HS-27A (cell line): ENCODE data around the gene SHISA6.
"Not testable (repeated sequence)": the region's sequence is repeated elsewhere in the genome, so short reads cannot be mapped to it uniquely, and the experiment has no call there.

Experiments
- DNase-seq: peaks from one replicate; pipeline ENCODE4 v3.0.0-alpha.2; 2012; ENCODE audit warnings: low read depth, missing footprints

The SHISA6 gene

GRCh38 chr17:11267999-11268575, 27.1 kb downstream of the SHISA6 start:
- no peak for DNase-seq

- DNase-seq: no peak
Observed at GRCh38 chr17:11269210-11269609, 28.2 kb downstream of the SHISA6 start.

GRCh38 chr17:11272191-11272590, 31.2 kb downstream of the SHISA6 start:
- no peak for DNase-seq

GRCh38 chr17:11273596-11273995, 32.6 kb downstream of the SHISA6 start:
- no peak for DNase-seq

- no peak for DNase-seq
Observed at GRCh38 chr17:11274106-11274505, 33.1 kb downstream of the SHISA6 start.

- DNase-seq: no peak
Observed at GRCh38 chr17:11276486-11276885, 35.5 kb downstream of the SHISA6 start.

- DNase-seq: no peak
Observed at GRCh38 chr17:11278186-11278991, 37.4 kb downstream of the SHISA6 start.

- DNase-seq: no peak
Observed at GRCh38 chr17:11278992-11279270, 37.9 kb downstream of the SHISA6 start.

GRCh38 chr17:11279776-11280344, 38.8 kb downstream of the SHISA6 start:
- DNase-seq: no peak

- no peak for DNase-seq
Observed at GRCh38 chr17:11282586-11282985, 41.6 kb downstream of the SHISA6 start.

GRCh38 chr17:11284811-11285210, 43.8 kb downstream of the SHISA6 start:
- no peak for DNase-seq

- DNase-seq: no peak
Observed at GRCh38 chr17:11285946-11286345, 44.9 kb downstream of the SHISA6 start.

GRCh38 chr17:11287791-11288190, 46.8 kb downstream of the SHISA6 start:
- no peak for DNase-seq

GRCh38 chr17:11290814-11291213, 49.8 kb downstream of the SHISA6 start:
- no peak for DNase-seq

- DNase-seq: no peak
Observed at GRCh38 chr17:11292491-11292890, 51.5 kb downstream of the SHISA6 start.

GRCh38 chr17:11293480-11293879, 52.5 kb downstream of the SHISA6 start:
- DNase-seq: no peak

GRCh38 chr17:11294826-11295225, 53.8 kb downstream of the SHISA6 start:
- no peak for DNase-seq

- no peak for DNase-seq
Observed at GRCh38 chr17:11296994-11297393, 56.0 kb downstream of the SHISA6 start.

- DNase-seq: no peak
Observed at GRCh38 chr17:11298401-11298800, 57.4 kb downstream of the SHISA6 start.

GRCh38 chr17:11300201-11300600, 59.2 kb downstream of the SHISA6 start:
- DNase-seq: no peak

GRCh38 chr17:11300738-11301137, 59.7 kb downstream of the SHISA6 start:
- no peak for DNase-seq

- not testable (repeated sequence) for DNase-seq
Observed at GRCh38 chr17:11301874-11302273, 60.9 kb downstream of the SHISA6 start.

- DNase-seq: no peak
Observed at GRCh38 chr17:11302401-11303186, 61.6 kb downstream of the SHISA6 start.
